ENCODE results near the gene PIGW.

The PIGW gene

GRCh38 chr17:36545465-36546417, 11.0 kb downstream of the PIGW start:
- DNase-seq (ENCODE audit: low read depth in 2 of 2) = peak; percentile 90 to 91

GRCh38 chr17:36546418-36547093, 11.8 kb downstream of the PIGW start:
- DNase-seq (ENCODE audit: low read depth in 2 of 2) = no peak

DNA sequence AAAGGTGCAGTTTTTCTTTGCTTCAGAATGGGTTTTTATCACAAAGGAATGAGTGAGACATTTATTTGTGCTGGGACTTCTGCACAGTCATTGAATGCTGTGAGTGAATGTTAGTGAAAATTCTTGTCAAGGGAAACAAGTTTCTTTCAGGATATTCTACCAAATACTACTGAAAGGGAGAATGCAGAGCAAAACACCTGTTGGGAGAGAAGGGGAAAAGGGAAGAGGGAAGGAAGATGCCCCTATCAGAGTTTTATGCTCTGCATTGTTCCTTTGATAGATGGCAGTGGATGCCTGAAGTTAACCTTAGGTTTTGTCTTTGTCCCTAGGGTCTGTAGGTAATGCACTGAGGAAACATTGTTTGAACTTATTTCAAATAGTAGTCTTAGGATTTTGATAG, 13.0 kb downstream of the PIGW start:
- DNase-seq (ENCODE audit: low read depth in 2 of 2) = no peak

GRCh38 chr17:36550491-36551417, 16.0 kb downstream of the PIGW start:
- no peak for DNase-seq (ENCODE audit: low read depth in 2 of 2)

- no peak for DNase-seq (ENCODE audit: low read depth in 2 of 2)
Observed at GRCh38 chr17:36553459-36553858, 18.7 kb downstream of the PIGW start.

DNA sequence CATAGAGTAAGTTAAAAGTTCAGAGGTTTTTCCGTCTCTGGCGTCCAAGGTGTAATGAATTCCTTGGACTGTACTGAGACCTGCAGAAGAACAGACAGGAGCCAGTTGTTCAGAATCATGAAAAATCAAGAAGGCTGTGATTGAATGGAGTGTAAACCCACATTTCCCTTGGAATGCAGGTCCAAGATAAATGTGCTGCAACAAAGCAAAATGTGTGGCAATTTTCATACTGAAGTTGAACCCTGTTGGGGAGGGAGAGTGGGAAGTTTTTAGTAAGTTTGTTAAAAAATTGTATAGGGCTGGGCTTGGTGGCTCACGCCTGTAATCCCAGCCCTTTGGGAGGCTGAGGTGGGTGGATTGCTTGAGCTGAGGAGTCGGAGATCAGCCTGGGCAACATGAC, 31.3 kb downstream of the PIGW start:
- DNase-seq (ENCODE audit: low read depth in 2 of 2) = no peak

DNA sequence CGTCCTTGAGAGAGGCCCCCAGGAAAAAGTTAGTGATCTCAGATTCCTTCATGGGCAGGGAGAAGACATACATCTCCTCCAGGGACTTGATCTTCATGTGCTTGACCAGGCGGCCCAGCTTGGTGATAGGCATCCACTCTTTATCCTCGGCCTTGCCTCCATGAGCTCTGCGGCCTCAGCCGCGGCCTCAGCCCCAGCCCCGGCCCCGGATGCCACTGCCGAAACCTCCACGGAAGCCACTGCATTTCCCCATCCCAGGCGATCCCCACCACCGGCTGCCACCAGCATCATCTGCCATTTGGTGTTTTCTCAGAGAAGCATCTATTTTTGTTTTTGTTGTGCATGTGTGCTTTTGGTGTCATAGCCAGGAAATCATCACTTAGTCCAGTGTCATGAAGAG, 40.2 kb downstream of the PIGW start:
- DNase-seq (ENCODE audit: low read depth in 2 of 2) = no peak

- DNase-seq (ENCODE audit: low read depth in 2 of 2) = no peak
Observed at GRCh38 chr17:36576793-36577192, 42.0 kb downstream of the PIGW start.

- DNase-seq (ENCODE audit: low read depth in 2 of 2) = no peak
Observed at GRCh38 chr17:36578671-36579070, 43.9 kb downstream of the PIGW start.

DNA sequence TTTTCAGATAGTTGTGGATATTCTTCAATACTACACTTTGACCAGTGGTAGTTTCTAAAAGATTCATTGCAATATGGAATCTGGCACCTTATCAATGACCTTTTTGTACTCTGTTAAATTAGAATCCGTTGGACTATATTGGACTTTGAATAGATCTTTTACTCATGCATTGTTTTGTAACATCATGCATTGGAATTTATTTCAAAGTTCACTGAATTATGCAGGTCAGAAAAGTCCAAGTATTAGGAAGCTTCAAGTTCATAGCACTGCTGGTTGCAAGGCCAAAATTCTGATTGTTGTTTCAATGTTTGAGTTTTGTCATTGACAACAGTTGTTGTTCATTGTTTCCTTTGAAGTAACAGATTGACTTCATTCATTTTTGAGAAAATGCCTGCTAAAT, 49.0 kb downstream of the PIGW start:
- no peak for DNase-seq (ENCODE audit: low read depth in 2 of 2)

- DNase-seq (ENCODE audit: low read depth in 2 of 2) = no peak
Observed at GRCh38 chr17:36586138-36586537, 51.4 kb downstream of the PIGW start.
